ENCODE data around the gene PIEZO2.

DNA sequence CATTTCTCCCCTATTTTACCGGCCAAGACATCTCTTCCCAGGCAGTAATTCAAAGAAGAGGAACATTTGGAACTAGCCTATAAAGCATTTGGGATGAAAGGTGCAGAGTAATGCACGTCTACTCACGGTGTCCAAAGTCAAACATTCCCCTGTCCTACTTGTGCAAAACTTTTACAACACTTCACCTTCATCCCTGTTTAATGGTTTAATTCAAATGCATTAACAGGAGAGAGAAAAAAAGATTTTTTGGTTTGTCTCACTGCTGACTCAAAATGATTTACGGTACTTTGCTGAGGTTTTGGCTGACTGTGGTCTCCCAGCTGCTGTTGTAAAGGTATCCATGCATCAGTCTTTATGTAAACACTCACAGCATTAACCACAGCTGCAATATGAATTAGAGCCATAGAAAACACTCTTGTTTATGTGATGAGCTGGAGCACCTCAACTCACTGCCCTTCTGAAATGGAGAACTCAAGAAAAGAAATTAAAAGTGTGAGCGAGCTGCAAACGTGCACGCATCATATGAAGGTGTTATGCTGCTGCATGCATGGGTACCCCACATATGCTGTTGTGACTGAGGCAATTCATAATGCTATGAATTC, 220.5 kb downstream of the PIEZO2 start:
- no peak for TF ChIP-seq POLR2AphosphoS5 (IDR thresholded peaks at IDR 0.05; ENCODE audit: low read depth, low read length)
- TF ChIP-seq POU2F2 (IDR thresholded peaks at IDR 0.05; ENCODE audit: low read depth, low read length) = peak; percentile 25; the same call in 1 of the 2 replicates

Data from GM12891 (cell line).